Cardiac fibroblast (primary cell): Measurements from ENCODE around the gene CHURC1.

ENCODE experiments used
- DNase-seq, 2 donors: peaks; one replicate each; pipeline versions ENCODE4 v3.0.0 to v3.0.0-alpha.2; 2010; ENCODE audit warnings: low read depth in 2 of 2
- H3K4me3 ChIP-seq, 2 donors: replicated peaks in 1 of 2; 1 replicate in 1 of 2; 2 replicates in 1 of 2; pipeline ENCODE4 v1.5.1; 2011; ENCODE audit warnings: low read depth in 2 of 2, low read length in 2 of 2, mild to moderate bottlenecking in 2 of 2, moderate library complexity in 1 of 2
- TF ChIP-seq, protein P1 (sequence below): IDR thresholded peaks from one replicate; pipeline ENCODE4 v1.5.1; 2011; ENCODE audit warnings: low read depth, mild to moderate bottlenecking, low read length, inconsistent platforms

CHURC1 gene

DNA sequence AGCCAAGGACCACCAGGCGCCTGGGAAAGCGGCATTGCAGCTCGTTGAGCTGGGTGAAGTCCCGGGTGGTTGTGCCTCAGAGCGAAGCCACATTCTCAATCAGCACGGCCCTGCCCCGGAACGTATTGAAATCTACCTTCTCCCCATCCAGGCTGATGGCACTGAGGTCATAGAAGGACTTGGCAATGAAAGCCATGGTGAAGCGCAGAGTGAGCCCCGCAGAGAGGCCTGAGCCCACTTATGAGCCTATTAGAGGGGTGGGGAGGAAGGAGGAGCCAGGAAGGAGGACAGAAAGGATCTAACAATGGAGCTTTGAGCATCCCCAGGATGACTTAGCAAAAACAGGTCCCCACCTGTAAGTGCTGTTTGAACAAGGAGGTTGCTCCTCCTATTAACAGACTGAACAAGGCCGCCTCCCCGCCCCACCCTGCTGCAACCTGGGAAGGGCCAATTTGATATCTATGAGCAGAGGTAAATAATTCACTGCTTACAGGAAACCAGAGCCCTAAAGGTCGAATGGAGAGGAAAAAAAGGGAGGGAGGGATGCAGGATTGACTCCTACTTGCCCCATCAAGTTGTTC, 28.4 kb downstream of the CHURC1 start, which contains the start of gene GPX2:
TSS of gene GPX2 (minus strand) at position 215 of the 581 bp plus-strand sequence. CDS start at position 196, 19 bp downstream.
- H3K4me3 ChIP-seq: no peak within 1 kb of the TSS
- TF ChIP-seq, protein P1, sequence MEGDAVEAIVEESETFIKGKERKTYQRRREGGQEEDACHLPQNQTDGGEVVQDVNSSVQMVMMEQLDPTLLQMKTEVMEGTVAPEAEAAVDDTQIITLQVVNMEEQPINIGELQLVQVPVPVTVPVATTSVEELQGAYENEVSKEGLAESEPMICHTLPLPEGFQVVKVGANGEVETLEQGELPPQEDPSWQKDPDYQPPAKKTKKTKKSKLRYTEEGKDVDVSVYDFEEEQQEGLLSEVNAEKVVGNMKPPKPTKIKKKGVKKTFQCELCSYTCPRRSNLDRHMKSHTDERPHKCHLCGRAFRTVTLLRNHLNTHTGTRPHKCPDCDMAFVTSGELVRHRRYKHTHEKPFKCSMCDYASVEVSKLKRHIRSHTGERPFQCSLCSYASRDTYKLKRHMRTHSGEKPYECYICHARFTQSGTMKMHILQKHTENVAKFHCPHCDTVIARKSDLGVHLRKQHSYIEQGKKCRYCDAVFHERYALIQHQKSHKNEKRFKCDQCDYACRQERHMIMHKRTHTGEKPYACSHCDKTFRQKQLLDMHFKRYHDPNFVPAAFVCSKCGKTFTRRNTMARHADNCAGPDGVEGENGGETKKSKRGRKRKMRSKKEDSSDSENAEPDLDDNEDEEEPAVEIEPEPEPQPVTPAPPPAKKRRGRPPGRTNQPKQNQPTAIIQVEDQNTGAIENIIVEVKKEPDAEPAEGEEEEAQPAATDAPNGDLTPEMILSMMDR: no peak
- DNase-seq: no peak

DNA sequence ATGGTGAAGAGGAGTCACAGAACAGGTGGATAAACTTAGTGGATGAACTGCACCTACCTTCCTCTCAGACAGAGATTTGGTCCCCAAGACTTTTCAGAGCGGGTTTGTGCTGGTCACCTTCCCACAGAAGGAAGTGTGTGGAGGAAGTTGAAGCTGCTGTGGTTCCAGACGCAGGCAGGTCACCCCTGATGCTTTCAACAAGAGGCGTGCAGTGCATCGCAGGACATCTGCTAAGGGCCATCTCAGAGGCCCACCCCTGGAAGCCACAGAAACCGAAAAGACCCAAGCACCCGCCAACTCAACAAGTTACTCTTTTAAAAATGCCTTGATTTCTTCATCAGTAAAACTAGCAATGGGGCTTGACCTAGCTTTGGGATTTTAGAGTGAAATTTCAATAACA, 29.3 kb downstream of the CHURC1 start:
- no peak for DNase-seq
- no peak overlapping the region for H3K4me3 ChIP-seq
- TF ChIP-seq, protein P1: no peak

DNA sequence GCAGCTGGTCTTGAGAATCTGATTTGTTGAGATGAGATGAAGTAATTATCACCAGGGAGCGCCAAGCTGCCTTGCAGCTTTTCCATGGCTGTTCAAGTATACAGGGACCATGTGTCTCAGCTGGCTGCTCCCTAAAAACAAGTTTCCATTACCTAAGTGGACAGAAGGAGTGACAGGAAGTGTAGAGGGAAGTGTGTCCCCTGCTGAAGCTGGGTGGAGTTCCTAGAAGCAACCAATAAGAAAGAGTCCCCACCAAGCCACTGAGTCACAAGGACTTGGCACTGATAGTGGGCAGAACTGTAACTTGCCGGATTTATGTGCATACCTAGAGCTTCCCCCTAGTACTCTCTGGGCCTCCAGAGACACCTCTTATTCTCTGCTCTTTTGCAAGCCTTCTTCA, 29.8 kb downstream of the CHURC1 start:
- no peak overlapping the region for H3K4me3 ChIP-seq
- TF ChIP-seq, protein P1: no peak
- DNase-seq: no peak

DNA sequence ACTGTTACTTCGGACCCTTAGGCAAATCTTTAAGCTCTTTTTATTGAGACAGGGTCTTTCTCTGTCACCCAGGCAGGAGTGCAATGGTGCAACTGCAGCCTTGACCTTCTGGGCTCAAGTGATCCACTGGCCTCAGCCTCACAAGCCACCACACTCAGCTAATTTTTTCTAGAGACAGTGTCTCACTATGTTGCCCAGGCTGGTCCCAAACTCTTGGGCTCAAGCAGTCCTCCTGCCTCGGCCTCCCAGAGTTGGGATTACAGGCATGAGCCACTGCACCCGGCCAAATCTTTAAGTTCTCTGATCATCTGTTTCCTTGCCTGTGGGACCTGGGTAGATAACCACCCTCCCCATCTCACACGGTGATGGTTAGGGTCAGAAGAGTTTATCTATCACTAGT, 30.6 kb downstream of the CHURC1 start:
- H3K4me3 ChIP-seq: no peak overlapping the region
- no peak for DNase-seq
- TF ChIP-seq, protein P1: no peak

DNA sequence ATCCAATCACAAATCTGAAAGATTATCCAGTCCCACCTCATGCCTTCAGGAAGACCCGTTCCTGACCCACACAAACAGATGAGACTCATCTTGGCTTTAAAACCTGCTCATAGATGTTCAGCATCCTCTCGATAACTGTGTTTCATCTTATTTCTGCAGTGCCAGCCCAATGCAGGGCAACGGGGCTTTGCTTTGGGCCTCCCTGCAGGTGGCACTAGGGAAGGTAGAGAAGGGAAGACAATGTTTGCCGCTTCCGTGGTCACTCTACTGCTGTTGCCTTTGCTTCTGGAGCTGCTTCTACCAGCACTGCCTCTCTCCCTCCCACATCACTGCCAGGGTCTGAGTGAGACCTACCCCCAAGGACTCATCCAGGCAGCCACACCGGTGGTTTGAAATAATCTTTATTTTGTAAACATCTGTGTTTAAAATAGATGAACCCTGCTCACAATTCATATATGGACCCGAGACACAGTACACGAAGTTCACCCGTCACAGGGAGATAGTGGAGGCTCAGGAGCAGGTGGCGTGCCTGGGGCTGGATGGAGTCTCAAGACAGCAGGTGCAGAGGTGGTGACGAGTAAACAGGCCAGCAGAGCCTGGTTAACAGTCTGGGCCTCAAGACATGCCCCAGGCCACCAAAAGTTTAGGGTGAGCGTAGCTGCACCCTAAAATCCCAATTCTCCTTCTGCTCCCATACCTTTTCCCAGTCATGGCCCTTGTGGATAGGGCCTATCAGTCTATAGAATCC, 31.4 kb downstream of the CHURC1 start:
- TF ChIP-seq, protein P1: no peak
- no peak overlapping the region for H3K4me3 ChIP-seq
- DNase-seq: no peak

DNA sequence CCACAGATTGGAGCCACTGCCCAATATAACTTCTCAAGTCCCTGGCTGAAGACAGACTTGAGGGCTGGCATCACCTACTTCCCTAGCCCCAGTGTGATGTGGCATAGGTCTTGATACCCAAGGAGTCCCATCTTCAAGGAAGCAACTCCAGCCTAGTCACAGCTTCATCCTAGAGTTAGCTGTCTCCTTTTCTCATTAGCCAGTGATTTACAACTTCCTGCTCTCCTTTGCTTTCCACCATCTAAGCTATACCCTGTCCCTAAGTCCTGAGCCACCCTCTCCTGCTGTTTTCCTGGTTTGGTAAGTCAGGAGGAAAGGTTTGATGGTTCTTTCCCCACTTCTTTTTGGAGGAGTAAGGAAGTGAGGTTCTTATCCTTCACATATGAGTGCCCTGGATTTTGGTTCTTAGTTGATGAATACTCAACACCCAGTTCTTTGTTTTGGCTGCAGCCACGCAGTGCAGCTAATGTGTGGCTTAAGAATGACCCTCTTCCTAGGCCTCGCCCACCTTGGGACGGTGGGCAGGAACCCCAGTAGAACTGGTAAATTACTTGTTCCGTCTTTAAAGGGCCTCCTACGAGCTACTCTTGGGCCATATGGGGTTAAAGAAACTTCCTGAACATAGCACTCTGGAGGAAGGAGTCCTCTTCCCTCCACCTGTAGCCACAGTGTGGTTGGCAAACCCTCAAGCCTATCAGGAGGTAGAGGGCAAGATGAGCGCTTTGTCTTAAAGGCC, 32.2 kb downstream of the CHURC1 start:
- H3K4me3 ChIP-seq: no peak overlapping the region
- TF ChIP-seq, protein P1: no peak
- no peak for DNase-seq
